Panc1 (cell line): Measurements from ENCODE around the gene GJA3. TPM values are rescaled to one million over a fixed set of nuclear protein-coding genes. Genes with fewer than 3 reads are reported as not detected.

Experiments
- ATAC-seq: fragments of 200-7000 bp; cut with Tn5 transposase; 2 replicates; pipeline ENCODE4 v1.9.1; 2020; ENCODE audit warnings: mild to moderate bottlenecking, moderate library complexity
- BruUV-seq: library from RNA; stranded (reverse); fragments of 400-500 nt; replicated peaks from 2 replicates; lab custom pipeline; 2021; lab: Mats Ljungman, UMichigan
- CTCF ChIA-PET: fragments of 300-600 bp; sonication (Branson Sonifier 250); formaldehyde crosslinking; loops from one replicate; lab custom pipeline; 2022; ENCODE audit warnings: antibody characterized with exemption; lab: Charles Lee
- POLR2A ChIA-PET: fragments of 300-600 bp; sonication (Branson Sonifier 250); formaldehyde crosslinking; loops from one replicate; lab custom pipeline; 2022; ENCODE audit warnings: antibody characterized with exemption; lab: Charles Lee
- DNase-seq: peaks from one replicate; pipeline ENCODE4 v3.0.0-alpha.2; 2010; ENCODE audit warnings: low read depth, low spot score
- H3K27ac ChIP-seq: 2 replicates; pipeline ENCODE4 v1.5.1; 2011; ENCODE audit warnings: mild to moderate bottlenecking, low read length, inconsistent platforms
- H3K27me3 ChIP-seq: fragments of 200-500 bp; sonication (Bioruptor generic); 2 replicates; pipeline ENCODE4 v1.6.0; 2014; ENCODE audit warnings: low read length, inconsistent platforms; ENCODE audit not compliant: control insufficient read depth, insufficient read depth
- H3K36me3 ChIP-seq: fragments of 200-500 bp; sonication (Bioruptor generic); 2 replicates; pipeline ENCODE4 v1.5.1; 2014; ENCODE audit warnings: inconsistent platforms, mild to moderate bottlenecking, low read length, moderate library complexity; ENCODE audit not compliant: control insufficient read depth, insufficient read depth
- H3K4me1 ChIP-seq: 2 replicates; pipeline ENCODE4 v1.5.1; 2011; ENCODE audit warnings: inconsistent platforms, mild to moderate bottlenecking, low read length, moderate library complexity; ENCODE audit not compliant: control insufficient read depth, insufficient read depth
- H3K4me3 ChIP-seq, 2 experiments: 2 replicates each; pipeline ENCODE4 v1.5.1; 2011 to 2012; ENCODE audit warnings: low read depth in 2 of 2, low read length in 2 of 2, mild to moderate bottlenecking in 2 of 2, inconsistent platforms in 1 of 2, moderate library complexity in 1 of 2
- H3K9me3 ChIP-seq: fragments of 200-500 bp; sonication (Bioruptor generic); 2 replicates; pipeline ENCODE4 v1.5.1; 2014; ENCODE audit warnings: low read depth, mild to moderate bottlenecking, inconsistent platforms, low read length, moderate library complexity; ENCODE audit not compliant: control insufficient read depth, insufficient read depth
- POLR2AphosphoS5 ChIP-seq: IDR thresholded peaks from 2 replicates; pipeline ENCODE4 v1.6.1; 2012; ENCODE audit warnings: mild to moderate bottlenecking, low read depth, low read length, moderate library complexity
- SIN3A ChIP-seq: IDR thresholded peaks from 2 replicates; pipeline ENCODE4 v1.6.1; 2012; ENCODE audit warnings: low read depth, mild to moderate bottlenecking, low read length, moderate library complexity, borderline replicate concordance; ENCODE audit not compliant: insufficient read depth
- TCF7L2 ChIP-seq: IDR thresholded peaks from 2 replicates; pipeline ENCODE4 v1.6.1; 2011; ENCODE audit warnings: mild to moderate bottlenecking, low read depth, low read length, inconsistent platforms
- in situ Hi-C: cut with HindIII; loops from 2 replicates; pipeline ENCODE4 v1.10.0; 2016; ENCODE audit warnings: low sequenced_read_pairs, low pct_unique_long_range_greater_than_20kb
- intact Hi-C: fragments of 100-400 bp; cut with micrococcal nuclease; formaldehyde crosslinking; loops from one replicate; pipeline ENCODE4 v1.10.0; 2022; ENCODE audit not compliant: unreplicated experiment
- total RNA-seq: library from RNA; stranded (reverse); gene quantifications from one replicate; pipeline ENCODE4 v1.2.1, GENCODE V29; 2021; ENCODE audit not compliant: unreplicated experiment
- TF ChIP-seq, protein P1 (sequence below), 2 experiments: IDR thresholded peaks; 2 replicates each; pipeline ENCODE4 v1.6.1; 2011 to 2012; ENCODE audit warnings: low read depth in 2 of 2, control low read depth in 1 of 2, low read length in 1 of 2, mild to moderate bottlenecking in 1 of 2, moderate library complexity in 1 of 2; ENCODE audit not compliant: insufficient read depth in 1 of 2
- TF ChIP-seq, protein P2 (sequence below): fragments of 450-650 bp; IDR thresholded peaks from 2 replicates; pipeline ENCODE4 v1.5.1; 2017; ENCODE audit warnings: mild to moderate bottlenecking

The GJA3 gene
- total RNA-seq, 1 experiment from 2014 or later = 11.6 TPM

DNA sequence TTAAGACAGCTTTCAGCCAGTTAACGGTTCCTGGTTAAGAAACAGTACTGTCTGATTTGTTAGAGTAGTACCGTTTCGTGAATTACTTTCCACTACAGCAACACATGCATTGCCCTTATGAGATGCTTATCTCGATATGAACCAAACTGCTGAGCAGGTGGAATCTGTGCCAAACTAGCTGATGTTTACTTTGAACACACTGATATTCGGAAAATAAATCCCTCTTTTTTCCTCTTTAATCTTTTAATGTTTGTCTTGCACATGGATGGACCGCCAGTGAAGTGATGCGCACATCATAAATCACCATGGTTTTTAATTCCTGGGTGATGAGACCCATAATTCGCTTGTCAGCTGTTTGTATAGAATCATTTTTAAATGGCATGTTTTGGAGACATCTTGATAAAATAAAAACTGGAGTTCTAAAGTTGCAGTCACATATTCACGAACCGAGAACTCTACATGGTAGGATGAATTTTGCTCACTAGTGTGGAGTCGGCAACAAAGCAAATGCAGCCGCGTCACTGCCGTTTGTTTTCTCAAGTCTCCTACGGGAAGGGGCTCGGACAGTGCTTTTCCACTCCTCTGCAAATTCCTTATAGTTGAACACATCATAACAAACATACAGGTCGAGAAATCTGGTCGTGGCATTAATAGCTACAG lies 1.1 kb downstream of the GJA3 start:
- peak; percentile 18 for DNase-seq
- intact Hi-C loops = loop anchor here (5.0 kb wide), 2 partner anchors 32 to 232 kb away; no protein-coding TSS in a partner anchor
- BruUV-seq = TSS peak; percentile 77
- no peaks in the 10 kb centered on the region for H3K36me3 ChIP-seq
- H3K27ac ChIP-seq = peak overlapping the region; percentile 71; the same call in 1 of the 2 replicates
- TF ChIP-seq TCF7L2 (no peak), POLR2AphosphoS5 (no peak), SIN3A (no peak)
- TF ChIP-seq, protein P1, sequence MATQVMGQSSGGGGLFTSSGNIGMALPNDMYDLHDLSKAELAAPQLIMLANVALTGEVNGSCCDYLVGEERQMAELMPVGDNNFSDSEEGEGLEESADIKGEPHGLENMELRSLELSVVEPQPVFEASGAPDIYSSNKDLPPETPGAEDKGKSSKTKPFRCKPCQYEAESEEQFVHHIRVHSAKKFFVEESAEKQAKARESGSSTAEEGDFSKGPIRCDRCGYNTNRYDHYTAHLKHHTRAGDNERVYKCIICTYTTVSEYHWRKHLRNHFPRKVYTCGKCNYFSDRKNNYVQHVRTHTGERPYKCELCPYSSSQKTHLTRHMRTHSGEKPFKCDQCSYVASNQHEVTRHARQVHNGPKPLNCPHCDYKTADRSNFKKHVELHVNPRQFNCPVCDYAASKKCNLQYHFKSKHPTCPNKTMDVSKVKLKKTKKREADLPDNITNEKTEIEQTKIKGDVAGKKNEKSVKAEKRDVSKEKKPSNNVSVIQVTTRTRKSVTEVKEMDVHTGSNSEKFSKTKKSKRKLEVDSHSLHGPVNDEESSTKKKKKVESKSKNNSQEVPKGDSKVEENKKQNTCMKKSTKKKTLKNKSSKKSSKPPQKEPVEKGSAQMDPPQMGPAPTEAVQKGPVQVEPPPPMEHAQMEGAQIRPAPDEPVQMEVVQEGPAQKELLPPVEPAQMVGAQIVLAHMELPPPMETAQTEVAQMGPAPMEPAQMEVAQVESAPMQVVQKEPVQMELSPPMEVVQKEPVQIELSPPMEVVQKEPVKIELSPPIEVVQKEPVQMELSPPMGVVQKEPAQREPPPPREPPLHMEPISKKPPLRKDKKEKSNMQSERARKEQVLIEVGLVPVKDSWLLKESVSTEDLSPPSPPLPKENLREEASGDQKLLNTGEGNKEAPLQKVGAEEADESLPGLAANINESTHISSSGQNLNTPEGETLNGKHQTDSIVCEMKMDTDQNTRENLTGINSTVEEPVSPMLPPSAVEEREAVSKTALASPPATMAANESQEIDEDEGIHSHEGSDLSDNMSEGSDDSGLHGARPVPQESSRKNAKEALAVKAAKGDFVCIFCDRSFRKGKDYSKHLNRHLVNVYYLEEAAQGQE (IDR thresholded peaks at IDR 0.05; ENCODE audit: insufficient read depth in 1 of 2, low read depth in 2 of 2, low read length in 1 of 2) = no peak
- TF ChIP-seq, protein P2, sequence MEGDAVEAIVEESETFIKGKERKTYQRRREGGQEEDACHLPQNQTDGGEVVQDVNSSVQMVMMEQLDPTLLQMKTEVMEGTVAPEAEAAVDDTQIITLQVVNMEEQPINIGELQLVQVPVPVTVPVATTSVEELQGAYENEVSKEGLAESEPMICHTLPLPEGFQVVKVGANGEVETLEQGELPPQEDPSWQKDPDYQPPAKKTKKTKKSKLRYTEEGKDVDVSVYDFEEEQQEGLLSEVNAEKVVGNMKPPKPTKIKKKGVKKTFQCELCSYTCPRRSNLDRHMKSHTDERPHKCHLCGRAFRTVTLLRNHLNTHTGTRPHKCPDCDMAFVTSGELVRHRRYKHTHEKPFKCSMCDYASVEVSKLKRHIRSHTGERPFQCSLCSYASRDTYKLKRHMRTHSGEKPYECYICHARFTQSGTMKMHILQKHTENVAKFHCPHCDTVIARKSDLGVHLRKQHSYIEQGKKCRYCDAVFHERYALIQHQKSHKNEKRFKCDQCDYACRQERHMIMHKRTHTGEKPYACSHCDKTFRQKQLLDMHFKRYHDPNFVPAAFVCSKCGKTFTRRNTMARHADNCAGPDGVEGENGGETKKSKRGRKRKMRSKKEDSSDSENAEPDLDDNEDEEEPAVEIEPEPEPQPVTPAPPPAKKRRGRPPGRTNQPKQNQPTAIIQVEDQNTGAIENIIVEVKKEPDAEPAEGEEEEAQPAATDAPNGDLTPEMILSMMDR = no peak
- POLR2A ChIA-PET = interaction anchor here (0.6 kb wide), 2 partner anchors 34 to 36 kb away, joined by 4 to 9 read pairs; no protein-coding TSS in a partner anchor
- peaks cover 5% of the 10 kb centered on the region; the same call in 1 of the 2 replicates for H3K4me1 ChIP-seq
- CTCF ChIA-PET = interaction anchor here (0.6 kb wide), 2 partner anchors 20 to 329 kb away, joined by 3 to 4 read pairs; no protein-coding TSS in a partner anchor
- in situ Hi-C loops = no loop called here
- no peaks in the 10 kb centered on the region for H3K27me3 ChIP-seq
- H3K9me3 ChIP-seq = no peaks in the 10 kb centered on the region
- ATAC-seq = no peak; the same call in 1 of the 2 replicates
- H3K4me3 ChIP-seq = peak overlapping the region; percentile 61 to 76

DNA sequence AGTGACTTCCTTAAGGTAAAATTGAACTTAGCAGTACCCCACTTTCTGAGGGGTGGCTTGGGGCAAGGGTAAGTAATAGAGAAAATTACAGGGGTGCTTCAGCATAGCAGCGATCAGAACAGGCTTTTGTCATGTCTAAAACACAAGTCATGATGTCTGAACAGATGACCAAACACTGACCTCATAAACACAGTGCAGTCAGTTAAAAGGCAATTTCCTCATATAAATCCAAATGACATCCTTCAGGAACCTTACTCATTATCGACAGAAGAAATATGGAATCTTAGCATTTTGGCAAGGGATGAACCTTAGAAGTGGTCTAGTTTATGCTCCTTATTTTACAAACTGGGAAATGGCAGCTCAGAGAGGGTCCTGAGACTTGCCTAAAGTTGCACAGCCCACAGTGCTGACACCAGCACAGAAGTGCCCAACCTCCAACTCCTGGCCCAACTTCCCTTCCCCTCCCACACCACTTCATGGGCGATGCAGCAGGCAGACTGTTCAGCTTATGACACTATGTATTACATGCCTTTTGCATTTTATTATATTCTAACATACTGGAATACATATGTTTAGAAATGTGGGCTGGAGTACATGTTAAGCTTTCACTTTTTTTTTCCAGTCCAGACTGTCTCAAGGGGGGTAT lies 3.6 kb downstream of the GJA3 start:
- ATAC-seq = no peak

More for the DNA sequence above, 3.6 kb downstream of the GJA3 start:
- intact Hi-C loops (no loop called here), in situ Hi-C loops (no loop called here)
- no TSS peak for BruUV-seq
- no peaks in the 10 kb centered on the region for H3K9me3 ChIP-seq
- no peak for DNase-seq
- ChIA-PET CTCF (no interaction called here), POLR2A (no interaction called here)
- no peaks in the 10 kb centered on the region for H3K27me3 ChIP-seq
- no peak overlapping the region for H3K27ac ChIP-seq
- H3K4me3 ChIP-seq = no peak overlapping the region
- H3K4me1 ChIP-seq = peaks cover 5% of the 10 kb centered on the region; the same call in 1 of the 2 replicates
- H3K36me3 ChIP-seq = no peaks in the 10 kb centered on the region
- TF ChIP-seq, protein P2 = no peak
- TF ChIP-seq TCF7L2 (no peak), POLR2AphosphoS5 (no peak), SIN3A (no peak)
- TF ChIP-seq, protein P1 (IDR thresholded peaks at IDR 0.05; ENCODE audit: insufficient read depth in 1 of 2, low read depth in 2 of 2, low read length in 1 of 2) = no peak
